ENCODE results near the gene MTMR3. TPM values are rescaled to one million over a fixed set of nuclear protein-coding genes. Genes with fewer than 3 reads are reported as not detected.

MTMR3 gene
- total and polyA plus RNA-seq, 12 donors = 23.5 to 80.7 (median 40.9) TPM

- H3K9me3 ChIP-seq (replicated peaks in 1 of 3) = no peaks in the 10 kb centered on the region
- peaks cover 0 to 14% of the 10 kb centered on the region in 2 donors for H3K4me1 ChIP-seq (replicated peaks in 1 of 2)
- peaks cover 0 to 73% of the 10 kb centered on the region in 2 donors for H3K36me3 ChIP-seq (replicated peaks in 1 of 2)
- H3K4me3 ChIP-seq = no peak overlapping the region
- WGBS, 4 donors = 82 to 91% (median 84%) methylated on average over 5 of the region's 5 CpGs
- no peak overlapping the region for H3K27ac ChIP-seq
- intact Hi-C loops (cut with DNase I) = no loop called here
- no peaks in the 10 kb centered on the region for H3K27me3 ChIP-seq
- no peak for DNase-seq
- TF ChIP-seq POLR2A (IDR thresholded peaks at IDR 0.05) (no peak), CTCF (IDR thresholded peaks at IDR 0.05) (no peak)
Observed at GRCh38 chr22:30013201-30013600, 130.2 kb downstream of the MTMR3 start.

GRCh38 chr22:30014244-30014643 is 131.3 kb downstream of the MTMR3 start:
- intact Hi-C loops (cut with DNase I) = no loop called here
- TF ChIP-seq CTCF (IDR thresholded peaks at IDR 0.05) (no peak), POLR2A (IDR thresholded peaks at IDR 0.05) (no peak)
- H3K4me1 ChIP-seq (replicated peaks in 1 of 2) = peaks cover 0 to 4% of the 10 kb centered on the region in 2 donors
- no peaks in the 10 kb centered on the region for H3K9me3 ChIP-seq (replicated peaks in 1 of 3)
- DNase-seq = no peak
- H3K4me3 ChIP-seq = no peak overlapping the region
- no peak overlapping the region for H3K27ac ChIP-seq
- H3K27me3 ChIP-seq = no peaks in the 10 kb centered on the region
- peaks cover 0 to 73% of the 10 kb centered on the region in 2 donors for H3K36me3 ChIP-seq (replicated peaks in 1 of 2)

- 73 to 95% (median 93%) methylated on average over 3 of the region's 3 CpGs for WGBS, 4 donors
- H3K9me3 ChIP-seq (replicated peaks in 1 of 3) = no peaks in the 10 kb centered on the region
- H3K36me3 ChIP-seq (replicated peaks in 1 of 2) = peaks cover 0 to 75% of the 10 kb centered on the region in 2 donors
- intact Hi-C loops (cut with DNase I) = no loop called here
- H3K4me1 ChIP-seq (replicated peaks in 1 of 2) = no peaks in the 10 kb centered on the region
- no peak for DNase-seq
- TF ChIP-seq CTCF (IDR thresholded peaks at IDR 0.05) = no peak
- no peak for TF ChIP-seq POLR2A (IDR thresholded peaks at IDR 0.05)
- H3K27ac ChIP-seq = no peak overlapping the region
- no peak overlapping the region for H3K4me3 ChIP-seq
- no peaks in the 10 kb centered on the region for H3K27me3 ChIP-seq
Observed at GRCh38 chr22:30015229-30015797, 132.3 kb downstream of the MTMR3 start.

- no peak for DNase-seq
- no peak for TF ChIP-seq POLR2A (IDR thresholded peaks at IDR 0.05)
- TF ChIP-seq CTCF (IDR thresholded peaks at IDR 0.05) = no peak
- Histone ChIP-seq H3K4me1 (replicated peaks in 1 of 2) (no peaks in the 10 kb centered on the region), H3K4me3 (no peak overlapping the region), H3K27ac (no peak overlapping the region), H3K36me3 (replicated peaks in 1 of 2) (peaks cover 0 to 80% of the 10 kb centered on the region in 2 donors), H3K9me3 (replicated peaks in 1 of 3) (no peaks in the 10 kb centered on the region), H3K27me3 (no peaks in the 10 kb centered on the region)
- intact Hi-C loops (cut with DNase I) = no loop called here
- 94 to 100% (median 99%) methylated on average over 1 of the region's 1 CpG for WGBS, 4 donors
Observed at GRCh38 chr22:30015846-30016245, 132.9 kb downstream of the MTMR3 start.

Measured in adrenal gland (tissue), 12 donors.